SK-N-SH (cell line): ENCODE results near the gene COBLL1. TPM values are rescaled to one million over a fixed set of nuclear protein-coding genes. Genes with fewer than 3 reads are reported as not detected.

Experiments
- CTCF ChIA-PET: fragments of 300-600, 350-600 bp; formaldehyde crosslinking; extraction: SDS; loops from one replicate; lab custom pipeline; 2021; lab: Yijun Ruan, JAX
- POLR2A ChIA-PET: fragments of 350-600 bp; sonication (Branson Sonifier 250); formaldehyde crosslinking; extraction: SDS; loops from one replicate; lab custom pipeline; 2020; ENCODE audit warnings: antibody characterized with exemption, inconsistent platforms; lab: Yijun Ruan, JAX
- DNase-seq: peaks from one replicate; pipeline ENCODE4 v3.0.0; 2012
- H2AFZ ChIP-seq: fragments of 200-600 bp; sonication (generic); 2 replicates; pipeline ENCODE4 v1.8.1; 2016; ENCODE audit warnings: antibody characterized with exemption, mild to moderate bottlenecking, low read depth
- H3F3A ChIP-seq: fragments of 200-600 bp; sonication (generic); replicated peaks from 2 replicates; pipeline ENCODE3; 2016; ENCODE audit warnings: antibody characterized with exemption, mild to moderate bottlenecking; ENCODE audit not compliant: insufficient read depth
- H3K27ac ChIP-seq, 2 experiments: fragments of 200-500 bp in 1 of 2; fragments of 200-600 bp in 1 of 2; sonication (Bioruptor generic) in 1 of 2; sonication (generic), shearing (Covaris generic) in 1 of 2; 2 replicates each; pipeline versions ENCODE4 v1.5.1 to v1.6.1; 2014 to 2016; ENCODE audit warnings: low read depth in 2 of 2, inconsistent platforms in 1 of 2, low read length in 1 of 2, mild to moderate bottlenecking in 1 of 2, mixed read lengths in 1 of 2
- H3K27me3 ChIP-seq: fragments of 200-600 bp; sonication (generic), shearing (Covaris generic); 2 replicates; pipeline ENCODE4 v1.6.1; 2016; ENCODE audit warnings: mixed run types; ENCODE audit not compliant: insufficient read depth
- H3K36me3 ChIP-seq, 2 experiments: fragments of 200-500 bp in 1 of 2; fragments of 200-600 bp in 1 of 2; sonication (Bioruptor generic) in 1 of 2; sonication (generic) in 1 of 2; replicated peaks in 1 of 2; 2 replicates each; pipeline versions ENCODE3 to v1.5.1; 2014 to 2016; ENCODE audit warnings: low read length in 1 of 2, mild to moderate bottlenecking in 1 of 2; ENCODE audit not compliant: insufficient read depth in 2 of 2, control insufficient read depth in 1 of 2
- H3K4me1 ChIP-seq, 2 experiments: fragments of 200-500 bp in 1 of 2; fragments of 200-600 bp in 1 of 2; sonication (Bioruptor generic) in 1 of 2; sonication (generic), shearing (Covaris generic) in 1 of 2; 2 replicates each; pipeline versions ENCODE4 v1.5.1 to v1.6.1; 2014 to 2016; ENCODE audit warnings: low read depth in 1 of 2, low read length in 1 of 2, mixed run types in 1 of 2; ENCODE audit not compliant: insufficient read depth in 2 of 2, control insufficient read depth in 1 of 2
- H3K4me2 ChIP-seq: fragments of 200-600 bp; sonication (generic), shearing (Covaris generic); 2 replicates; pipeline ENCODE4 v1.6.1; 2017; ENCODE audit warnings: mixed run types
- H3K4me3 ChIP-seq, 2 experiments: fragments of 200-500 bp in 1 of 2; fragments of 200-600 bp in 1 of 2; sonication (Bioruptor generic) in 1 of 2; sonication (generic), shearing (Covaris generic) in 1 of 2; 2 replicates each; pipeline versions ENCODE4 v1.5.1 to v1.8.1; 2014 to 2016; ENCODE audit warnings: low read depth in 2 of 2, inconsistent platforms in 1 of 2, low read length in 1 of 2, mild to moderate bottlenecking in 1 of 2, mixed read lengths in 1 of 2, moderate library complexity in 1 of 2
- H3K79me2 ChIP-seq: fragments of 200-600 bp; sonication (generic); 2 replicates; pipeline ENCODE4 v1.8.1; 2017; ENCODE audit warnings: mild to moderate bottlenecking; ENCODE audit not compliant: insufficient read depth
- H3K9ac ChIP-seq: fragments of 200-600 bp; sonication (generic); 2 replicates; pipeline ENCODE4 v1.6.1; 2017; ENCODE audit warnings: mixed run types
- H3K9me2 ChIP-seq: fragments of 200-600 bp; sonication (generic); 2 replicates; pipeline ENCODE4 v1.6.1; 2017; ENCODE audit warnings: mixed run types
- H3K9me3 ChIP-seq: fragments of 200-600 bp; sonication (generic); 2 replicates; pipeline ENCODE4 v1.6.1; 2017; ENCODE audit warnings: mixed run types, mild to moderate bottlenecking, moderate library complexity
- H4K20me1 ChIP-seq: fragments of 200-600 bp; sonication (generic); 2 replicates; pipeline ENCODE4 v1.6.1; 2017; ENCODE audit warnings: mild to moderate bottlenecking, mixed run types; ENCODE audit not compliant: insufficient read depth
- MAX ChIP-seq: IDR thresholded peaks from 2 replicates; pipeline ENCODE4 v1.4.0; 2012; ENCODE audit warnings: low read depth
- NFIC ChIP-seq: IDR thresholded peaks from 2 replicates; pipeline ENCODE4 v1.4.0; 2012; ENCODE audit warnings: borderline replicate concordance
- REST ChIP-seq: IDR thresholded peaks from 2 replicates; pipeline ENCODE4 v1.6.1; 2012; ENCODE audit warnings: mild to moderate bottlenecking, low read depth, low read length, moderate library complexity
- TCF12 ChIP-seq: IDR thresholded peaks from 2 replicates; pipeline ENCODE4 v1.4.0; 2012
- USF2 ChIP-seq: fragments of 150-350 bp; IDR thresholded peaks from 2 replicates; pipeline ENCODE4 v1.6.1; 2017; ENCODE audit warnings: antibody characterized with exemption, low read length, low read depth, borderline replicate concordance
- WGBS: methylation state at CpG from one replicate; pipeline ENCODE4 v1.1.6; 2017; ENCODE audit warnings: low lambda C conversion rate; 5-methylcytosine and 5-hydroxymethylcytosine counted together
- polyA plus RNA-seq, 3 experiments: library from polyadenylated mRNA; depleted of rRNA; stranded (reverse); fragments of >200 nt; gene quantifications; 2 replicates each; pipeline ENCODE4 v1.2.3, GENCODE V29; 2012

COBLL1 gene
- polyA plus RNA-seq, 1 of the 3 experiments (the other 2 are of a cell fraction), result 3.1 TPM

DNA sequence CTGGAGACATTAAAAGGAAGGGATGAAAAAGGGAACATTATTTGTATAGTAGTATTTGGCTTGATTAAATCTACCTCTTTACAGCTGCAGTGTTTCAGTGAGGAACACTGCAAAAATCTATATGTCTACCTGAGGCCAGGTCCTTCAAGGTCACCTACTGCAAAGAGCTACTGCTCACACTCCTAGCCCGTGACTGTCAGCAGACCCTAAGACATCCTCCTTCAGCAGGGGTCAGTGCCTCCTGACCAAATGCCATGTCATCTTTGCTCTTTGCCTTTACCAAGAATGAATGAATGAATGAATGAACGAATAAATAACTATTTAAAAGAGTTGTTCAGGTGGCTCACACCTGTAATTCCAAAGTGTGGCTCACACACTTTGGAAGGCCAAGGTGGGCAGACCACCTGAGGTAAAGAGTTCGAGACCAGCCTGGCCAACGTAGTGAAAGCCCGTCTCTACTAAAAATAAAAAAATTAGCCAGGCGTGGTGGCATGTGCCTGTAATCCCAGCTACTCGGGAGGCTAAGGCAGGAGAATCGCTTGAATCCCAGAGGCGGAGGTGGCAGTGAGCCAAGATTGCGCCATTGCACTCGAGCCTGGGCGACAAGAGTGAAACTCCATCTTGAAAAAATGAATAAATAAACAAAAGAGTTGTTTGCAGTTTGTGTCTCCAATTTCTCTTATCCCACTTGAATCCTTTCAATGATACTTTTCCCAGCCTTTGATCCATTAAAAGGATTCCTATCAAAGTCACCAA is 136.0 kb downstream of the COBLL1 start:
- H3K9me3 ChIP-seq, result no peaks in the 10 kb centered on the region
- H3K4me3 ChIP-seq, result no peak overlapping the region
- 0 out of 2 replicates have a peak, but pooled peaks have one; percentile 16 for TF ChIP-seq NFIC
- TF ChIP-seq USF2, result no peak
- TF ChIP-seq TCF12, result no peak
- H3K36me3 ChIP-seq, result no peaks in the 10 kb centered on the region
- ChIA-PET CTCF (interaction anchor here (1.1 to 5.2 kb wide), 4 partner anchors 11 to 146 kb away, joined by 4 to 19 read pairs (median 5); no protein-coding TSS in a partner anchor), POLR2A (no interaction called here)
- H3K27ac ChIP-seq, result peak overlapping the region in 1 of 2 experiments; percentile 93; a peak in 3 of 4 replicates
- H3K4me1 ChIP-seq, result peaks cover 0 to 18% of the 10 kb centered on the region in 2 experiments; a peak in 2 of 4 replicates
- peak overlapping the region; percentile 45; the same call in 1 of the 2 replicates for H3K9ac ChIP-seq
- no peaks in the 10 kb centered on the region for H3K79me2 ChIP-seq
- H3K27me3 ChIP-seq, result no peaks in the 10 kb centered on the region
- WGBS, result 88% methylated on average over 12 of the region's 12 CpGs
- peak overlapping the region; percentile 67; the same call in 1 of the 2 replicates for H2AFZ ChIP-seq
- H3F3A ChIP-seq, result peaks cover 49% of the 10 kb centered on the region
- peak overlapping the region; percentile 61; the same call in 1 of the 2 replicates for H3K4me2 ChIP-seq
- H4K20me1 ChIP-seq, result no peaks in the 10 kb centered on the region
- no peak for DNase-seq
- no peaks in the 10 kb centered on the region for H3K9me2 ChIP-seq

DNA sequence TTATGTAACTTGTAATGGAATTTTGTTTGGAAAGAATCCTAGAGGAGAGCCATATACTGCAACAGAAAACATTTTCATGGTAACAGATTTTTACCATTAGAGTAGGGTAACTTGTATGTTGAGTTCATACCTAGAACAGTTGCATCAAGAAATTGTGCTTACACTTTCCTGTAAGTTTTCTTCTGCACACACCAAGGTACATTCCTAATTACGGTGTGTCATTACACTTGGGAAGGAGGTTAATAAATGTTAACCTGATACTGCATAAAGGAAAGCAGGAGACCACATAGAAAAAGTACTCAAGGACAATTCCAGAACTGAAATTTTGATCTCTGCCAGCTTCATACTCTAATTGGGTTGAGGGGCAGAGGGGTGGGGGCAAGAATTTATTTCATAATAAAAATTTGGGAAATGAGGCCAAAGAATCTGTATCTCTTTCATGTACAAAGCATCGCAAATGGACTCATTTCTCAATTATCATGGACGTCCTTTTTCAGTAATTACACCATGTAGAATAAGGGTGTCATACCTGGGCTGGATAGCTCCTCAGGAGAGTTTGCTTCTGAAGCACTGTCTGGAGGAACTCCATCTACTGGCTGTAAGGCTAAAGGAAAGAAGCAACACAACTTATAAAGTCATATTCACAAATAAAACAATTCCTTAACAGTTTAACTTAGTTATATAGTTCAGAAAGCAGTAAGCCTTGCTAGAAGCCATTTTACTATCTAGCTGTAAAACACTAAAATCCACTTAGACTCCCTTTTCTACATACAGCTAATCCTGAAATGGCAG is 137.5 kb downstream of the COBLL1 start:
- ChIA-PET CTCF (interaction anchor here (0.6 to 5.2 kb wide), 8 partner anchors 11 to 161 kb away, joined by 3 to 19 read pairs (median 4); no protein-coding TSS in a partner anchor), POLR2A (no interaction called here)
- Histone ChIP-seq H3K27me3 (no peaks in the 10 kb centered on the region), H3K36me3 (peaks cover 0 to under 1% of the 10 kb centered on the region in 2 experiments), H3K4me2 (no peak overlapping the region), H2AFZ (peak overlapping the region; percentile 64; the same call in 1 of the 2 replicates), H3K9ac (no peak overlapping the region), H4K20me1 (no peaks in the 10 kb centered on the region), H3F3A (peaks cover 38% of the 10 kb centered on the region), H3K79me2 (no peaks in the 10 kb centered on the region), H3K27ac (no peak overlapping the region), H3K9me3 (no peaks in the 10 kb centered on the region), H3K9me2 (no peaks in the 10 kb centered on the region), H3K4me3 (no peak overlapping the region), H3K4me1 (peaks cover 0 to 23% of the 10 kb centered on the region in 2 experiments; a peak in 2 of 4 replicates)
- 86% methylated on average over 3 of the region's 3 CpGs for WGBS
- no peak for DNase-seq
- TF ChIP-seq MAX (no peak), REST (peak; percentile 73; the same call in 1 of the 2 replicates)
